Right atrium auricular region (tissue), 2 donors: ENCODE measurements around the gene PGM2L1. TPM values are rescaled to one million over a fixed set of nuclear protein-coding genes. Genes with fewer than 3 reads are reported as not detected.
"Not testable (repeated sequence)": the region's sequence is repeated elsewhere in the genome, so short reads cannot be mapped to it uniquely, and the experiment has no call there.

ENCODE experiments used
- DNase-seq: peaks from one replicate; pipeline ENCODE4 v3.0.0-alpha.2; 2019; ENCODE audit warnings: low spot score
- H3K27ac ChIP-seq, 2 donors: fragments of 200-600 bp; sonication (generic); 1 replicate in 1 of 2; 2 replicates in 1 of 2; pipeline ENCODE4 v1.5.1; 2016 to 2019
- H3K27me3 ChIP-seq, 2 donors: fragments of 200-600 bp; sonication (generic); one replicate each; pipeline versions ENCODE4 v1.5.1 to v1.6.0; 2017 to 2019
- H3K36me3 ChIP-seq: fragments of 200-600 bp; sonication (generic); one replicate; pipeline ENCODE4 v1.5.1; 2016
- H3K4me1 ChIP-seq, 2 donors: fragments of 200-600 bp; sonication (generic); one replicate each; pipeline versions ENCODE4 v1.5.1 to v1.6.0; 2017 to 2019
- H3K4me3 ChIP-seq, 2 donors: fragments of 200-600 bp; sonication (generic); 1 replicate in 1 of 2; 2 replicates in 1 of 2; pipeline ENCODE4 v1.5.1; 2017 to 2019; ENCODE audit warnings: mild to moderate bottlenecking in 1 of 2, moderate library complexity in 1 of 2
- H3K9me3 ChIP-seq, 2 donors: fragments of 200-600 bp; sonication (generic); one replicate each; pipeline ENCODE4 v1.5.1; 2019
- CTCF ChIP-seq, 2 donors: fragments of 200-600 bp; sonication (generic); IDR thresholded peaks; one replicate each; pipeline ENCODE4 v1.5.1; 2019; ENCODE audit warnings: antibody characterized with exemption in 2 of 2
- total RNA-seq, 2 donors: library from RNA; depleted of rRNA; stranded (reverse); fragments of >200 nt; gene quantifications; one replicate each; pipeline ENCODE4 v1.1.0, GENCODE V29; 2016

PGM2L1 gene
- total RNA-seq, 2 donors from 2014 or later, result 2.3 to 3.4 TPM

GRCh38 chr11:74425100-74425499, 26.9 kb upstream of the PGM2L1 start:
- H3K4me3 ChIP-seq, result no peak overlapping the region
- no peak for DNase-seq
- H3K27ac ChIP-seq, result no peak overlapping the region
- H3K36me3 ChIP-seq, result no peaks in the 10 kb centered on the region
- no peaks in the 10 kb centered on the region for H3K27me3 ChIP-seq
- TF ChIP-seq CTCF (IDR thresholded peaks at IDR 0.05), result no peak
- peaks cover 0 to 8% of the 10 kb centered on the region in 2 donors for H3K9me3 ChIP-seq
- no peaks in the 10 kb centered on the region for H3K4me1 ChIP-seq

DNA sequence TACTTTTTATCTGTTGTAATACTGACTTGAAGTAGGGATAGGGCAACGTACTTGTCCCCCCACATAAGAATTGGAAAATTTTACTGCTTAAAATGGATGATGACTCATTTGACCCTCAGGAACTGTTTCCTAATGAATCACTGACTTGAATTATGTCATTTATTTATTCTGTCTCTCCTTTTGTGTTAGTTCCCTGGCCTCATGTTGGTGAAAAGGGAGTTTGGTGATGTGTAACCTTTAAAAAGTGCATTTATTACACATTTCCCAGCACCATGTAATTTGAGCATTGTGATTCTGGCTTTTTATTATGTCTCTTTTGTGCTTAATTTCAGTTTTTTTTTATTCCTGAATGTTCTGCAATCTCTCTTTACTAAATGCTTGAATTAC, 20.3 kb upstream of the PGM2L1 start:
- H3K36me3 ChIP-seq, result no peaks in the 10 kb centered on the region
- H3K27me3 ChIP-seq, result no peaks in the 10 kb centered on the region
- no peak for DNase-seq
- peak overlapping the region; percentile 69 for H3K27ac ChIP-seq
- TF ChIP-seq CTCF (IDR thresholded peaks at IDR 0.05), result no peak
- H3K4me3 ChIP-seq, result no peak overlapping the region
- no peaks in the 10 kb centered on the region for H3K4me1 ChIP-seq
- no peaks in the 10 kb centered on the region for H3K9me3 ChIP-seq

DNA sequence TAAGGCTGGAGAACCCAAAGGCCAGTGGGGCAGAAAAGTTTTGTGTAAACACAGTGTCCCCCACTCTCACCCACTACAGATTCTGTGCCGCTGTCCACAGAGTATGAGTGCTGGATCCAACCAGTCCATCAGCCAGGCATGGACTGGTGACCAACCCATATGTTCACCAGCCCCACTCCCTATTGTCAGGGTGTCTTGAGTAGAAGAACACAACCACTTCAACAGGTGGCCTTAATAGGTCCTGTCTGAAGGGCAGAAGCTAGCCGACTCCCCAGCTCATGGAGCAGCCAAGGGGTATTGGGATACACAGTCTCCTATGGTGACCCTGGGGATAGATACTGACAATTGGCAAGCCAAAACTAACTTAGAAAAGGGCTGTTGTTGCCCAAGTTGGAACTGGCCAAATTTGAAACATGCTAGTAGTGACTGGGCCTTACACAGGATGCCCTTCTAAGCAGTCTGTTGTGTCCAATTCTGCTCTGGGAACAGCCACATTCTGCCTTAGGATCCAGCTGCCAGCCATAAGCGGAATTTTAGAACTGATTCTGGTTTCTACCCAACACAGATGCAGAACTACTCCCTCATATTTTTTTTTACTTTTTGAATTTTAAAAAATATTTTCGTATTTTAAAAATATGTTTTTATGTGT, 19.8 kb upstream of the PGM2L1 start:
- Histone ChIP-seq H3K4me1 (no peaks in the 10 kb centered on the region), H3K9me3 (no peaks in the 10 kb centered on the region), H3K27ac (peak overlapping the region; percentile 69), H3K36me3 (no peaks in the 10 kb centered on the region), H3K4me3 (no peak overlapping the region), H3K27me3 (no peaks in the 10 kb centered on the region)
- TF ChIP-seq CTCF (IDR thresholded peaks at IDR 0.05), result no peak
- no peak for DNase-seq

- Histone ChIP-seq H3K9me3 (no peaks in the 10 kb centered on the region), H3K27ac (peak overlapping the region in 1 of 2 donors; percentile 69), H3K27me3 (no peaks in the 10 kb centered on the region), H3K36me3 (no peaks in the 10 kb centered on the region), H3K4me3 (no peak overlapping the region), H3K4me1 (no peaks in the 10 kb centered on the region)
- DNase-seq, result no peak
- no peak for TF ChIP-seq CTCF (IDR thresholded peaks at IDR 0.05)
Observed at GRCh38 chr11:74417379-74417804, 19.2 kb upstream of the PGM2L1 start.

DNA sequence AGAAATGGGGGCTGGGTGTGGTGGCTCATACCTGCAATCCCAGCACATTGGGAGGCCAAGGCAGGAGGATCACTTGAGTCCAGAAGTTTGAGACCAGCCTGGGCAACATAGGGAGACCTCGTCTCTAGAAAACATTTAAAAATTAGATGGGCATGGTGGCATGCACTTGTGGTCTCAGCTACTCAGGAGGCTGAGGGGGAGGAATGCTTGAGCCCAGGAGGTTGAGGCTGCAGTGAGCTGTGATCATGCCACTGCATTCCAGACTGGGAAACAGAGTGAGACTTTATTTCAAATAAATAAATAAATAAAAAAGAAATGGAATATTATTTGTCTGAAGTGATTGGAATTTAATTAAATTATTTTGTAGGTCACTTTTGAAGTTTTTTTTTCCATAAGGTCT, 18.7 kb upstream of the PGM2L1 start:
- DNase-seq, H3K4me1 ChIP-seq, H3K4me3 ChIP-seq, H3K9me3 ChIP-seq, H3K36me3 ChIP-seq, H3K27ac ChIP-seq, H3K27me3 ChIP-seq: not testable (repeated sequence)

DNA sequence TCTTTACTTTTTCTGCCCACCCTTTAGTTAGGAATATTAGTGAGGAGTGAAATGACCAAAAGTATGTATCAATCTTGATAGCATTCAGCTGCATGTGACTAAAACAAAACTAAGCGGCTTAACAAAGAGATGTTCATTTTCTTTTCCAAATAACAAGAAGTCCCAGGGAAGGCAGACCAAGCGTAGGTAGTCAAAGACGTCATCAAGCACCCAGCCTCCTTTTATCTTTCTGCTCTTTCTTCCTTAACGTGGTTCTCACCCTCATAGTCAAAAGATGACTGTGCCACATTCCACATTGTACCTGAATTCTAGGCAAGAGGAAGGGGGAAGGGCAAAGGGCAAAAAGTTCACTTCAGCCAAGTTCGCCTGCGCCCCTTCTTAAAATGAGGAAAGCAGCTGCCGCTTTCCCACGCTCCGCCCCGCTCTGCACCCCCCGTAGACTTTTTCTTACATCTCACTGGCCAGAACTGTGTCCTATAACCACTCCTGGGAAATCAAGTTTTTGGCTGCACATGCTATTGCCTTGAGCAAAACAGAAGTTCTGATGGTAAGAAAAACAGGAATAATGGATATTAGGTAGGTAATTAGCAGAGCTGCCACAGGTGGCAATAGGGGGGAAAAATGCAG, 14.6 kb upstream of the PGM2L1 start:
- Histone ChIP-seq H3K4me1 (no peaks in the 10 kb centered on the region), H3K27me3 (no peaks in the 10 kb centered on the region), H3K9me3 (no peaks in the 10 kb centered on the region), H3K36me3 (no peaks in the 10 kb centered on the region), H3K27ac (no peak overlapping the region), H3K4me3 (no peak overlapping the region)
- no peak for TF ChIP-seq CTCF (IDR thresholded peaks at IDR 0.05)
- no peak for DNase-seq
